Body of pancreas (tissue), 4 donors: ENCODE results near the gene SLC12A4. TPM values are rescaled to one million over a fixed set of nuclear protein-coding genes. Genes with fewer than 3 reads are reported as not detected.
"Not testable (repeated sequence)": the region's sequence is repeated elsewhere in the genome, so short reads cannot be mapped to it uniquely, and the experiment has no call there.

Source experiments
- ATAC-seq: fragments of 150-250 bp; one replicate; pipeline ENCODE4 v1.9.1; 2016
- DNase-seq, 4 donors: peaks; one replicate each; pipeline ENCODE4 v3.0.0-alpha.2; 2019
- H3K27ac ChIP-seq, 4 donors: fragments of 200-600 bp; sonication (generic); 1 replicate in 3 of 4; 2 replicates in 1 of 4; pipeline versions ENCODE4 v1.5.1 to v1.6.1; 2016 to 2019; ENCODE audit warnings: mild to moderate bottlenecking in 1 of 4, mixed read lengths in 1 of 4, moderate library complexity in 1 of 4
- H3K27me3 ChIP-seq, 2 donors: fragments of 200-600 bp; sonication (generic); one replicate each; pipeline ENCODE4 v1.6.0; 2016; ENCODE audit warnings: mild to moderate bottlenecking in 1 of 2
- H3K36me3 ChIP-seq, 2 donors: fragments of 200-600 bp; sonication (generic); replicated peaks in 1 of 2; 2 replicates each; pipeline ENCODE4 v1.5.1; 2016; ENCODE audit warnings: low read depth in 2 of 2; ENCODE audit not compliant: insufficient read depth in 1 of 2
- H3K4me1 ChIP-seq: fragments of 200-600 bp; sonication (generic); one replicate; pipeline ENCODE4 v1.6.0; 2016
- H3K4me3 ChIP-seq, 2 donors: fragments of 200-600 bp; sonication (generic); 1 replicate in 1 of 2; 2 replicates in 1 of 2; pipeline ENCODE4 v1.5.1; 2016 to 2019
- H3K9me3 ChIP-seq, 3 donors: fragments of 200-600 bp; sonication (generic); 1 replicate in 2 of 3; 2 replicates in 1 of 3; pipeline ENCODE4 v1.5.1; 2016
- POLR2A ChIP-seq, 3 donors: fragments of 450-650 bp; IDR thresholded peaks; one replicate each; pipeline ENCODE4 v1.6.1; 2016; ENCODE audit warnings: antibody characterized with exemption in 3 of 3, mild to moderate bottlenecking in 2 of 3
- WGBS, 2 donors: methylation state at CpG; one replicate each; pipeline ENCODE4 v1.1.5; 2017; 5-methylcytosine and 5-hydroxymethylcytosine counted together
- intact Hi-C: fragments of 100-400 bp; cut with DNase I; formaldehyde crosslinking; loops from one replicate; pipeline ENCODE4 v1.15.1; 2023
- total RNA-seq, 2 donors: library from RNA; depleted of rRNA; stranded (reverse); fragments of >200 nt; gene quantifications; one replicate each; pipeline ENCODE4 v1.1.0, GENCODE V29; 2016
- TF ChIP-seq, protein P1 (sequence below), 7 experiments: fragments of 450-650 bp in 4 of 7; fragments of 200-600 bp in 3 of 7; sonication (generic) in 3 of 7; IDR thresholded peaks; one replicate each; pipeline ENCODE4 v1.5.1; 2016 to 2019; ENCODE audit warnings: antibody characterized with exemption in 7 of 7

SLC12A4 gene
- total RNA-seq, 2 donors from 2014 or later = 23.3 to 61.3 TPM

DNA sequence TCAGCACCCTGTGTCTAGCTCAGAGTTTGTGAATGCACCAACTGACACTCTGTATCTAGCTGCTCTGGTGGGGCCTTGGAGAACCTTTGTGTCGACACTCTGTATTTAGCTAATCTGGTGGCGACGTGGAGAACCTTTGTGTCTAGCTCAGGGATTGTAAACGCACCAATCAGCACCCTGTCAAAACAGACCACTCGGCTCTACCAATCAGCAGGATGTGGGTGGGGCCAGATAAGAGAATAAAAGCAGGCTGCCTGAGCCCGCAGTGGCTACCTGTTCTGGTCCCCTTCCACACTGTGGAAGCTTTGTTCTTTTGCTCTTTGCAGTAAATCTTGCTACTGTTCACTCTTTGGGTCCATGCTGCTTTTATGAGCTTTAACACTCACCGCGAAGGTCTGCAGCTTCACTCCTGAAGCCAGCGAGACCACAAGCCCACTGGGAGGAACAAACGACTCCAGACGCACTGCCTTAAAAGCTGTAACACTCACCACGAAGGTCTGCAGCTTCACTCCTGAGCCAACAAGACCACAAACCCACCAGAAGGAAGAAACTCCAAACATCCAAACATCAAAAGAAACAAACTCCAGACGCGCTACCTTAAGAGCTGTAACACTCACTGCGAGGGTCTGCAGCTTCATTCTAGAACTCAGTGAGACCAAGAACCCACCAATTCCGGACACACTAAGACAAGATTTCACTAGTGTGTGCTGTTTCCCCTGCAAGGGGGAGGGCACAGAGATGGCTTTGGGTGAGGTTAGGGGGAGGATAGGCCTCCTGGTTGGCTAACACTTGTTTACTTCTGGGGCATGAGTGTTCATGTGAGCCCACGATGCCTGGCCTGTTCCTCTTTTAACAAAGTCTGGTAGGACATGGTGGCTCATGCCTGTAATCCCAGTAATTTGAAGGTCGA, 30.6 kb upstream of the SLC12A4 start, which contains the start of gene DPEP2:
DPEP2 (minus strand) TSS at position 706 of the 910 bp plus-strand sequence. CDS start 6,272 bp downstream, outside the sequence.
- H3K9me3 ChIP-seq, H3K4me3 ChIP-seq, ATAC-seq, intact Hi-C loops, H3K36me3 ChIP-seq, H3K4me1 ChIP-seq, H3K27me3 ChIP-seq: not testable (repeated sequence)
- H3K27ac ChIP-seq = peak within 1 kb of the TSS in 1 of 4 donors; percentile 54
- TF ChIP-seq POLR2A (IDR thresholded peaks at IDR 0.05) = peak in 1 of 3 donors; percentile 53
- WGBS, 2 donors = 53 to 71% methylated on average over 15 to 18 of the region's 18 CpGs
- peak in 1 of 4 donors; percentile 59 for DNase-seq

DNA sequence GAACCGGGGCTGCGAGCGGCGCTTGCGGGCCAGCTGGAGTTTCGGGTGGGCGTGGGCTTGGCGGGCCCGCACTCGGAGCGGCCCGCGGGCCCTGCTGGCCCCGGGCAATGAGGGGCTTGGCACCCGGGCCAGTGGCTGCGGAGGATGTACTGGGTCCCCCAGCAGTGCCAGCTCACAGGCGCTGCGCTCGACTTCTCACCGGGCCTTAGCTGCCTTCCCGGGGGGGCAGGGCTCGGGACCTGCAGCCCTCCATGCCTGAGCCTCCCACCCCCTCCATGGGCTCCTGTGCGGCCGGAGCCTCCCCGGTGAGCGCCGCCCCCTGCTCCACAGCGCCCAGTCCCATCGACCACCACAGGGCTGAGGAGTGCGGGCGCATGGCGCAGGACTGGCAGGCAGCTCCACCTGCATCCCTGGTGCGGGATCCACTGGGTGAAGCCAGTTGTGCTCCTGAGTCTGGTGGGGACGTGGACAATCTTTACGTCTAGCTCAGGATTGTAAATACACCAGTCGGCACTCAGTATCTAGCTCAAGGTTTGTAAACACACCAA, 29.9 kb upstream of the SLC12A4 start:
- H3K36me3 ChIP-seq, H3K27ac ChIP-seq, H3K4me1 ChIP-seq, H3K27me3 ChIP-seq, DNase-seq, H3K9me3 ChIP-seq, H3K4me3 ChIP-seq, ATAC-seq, intact Hi-C loops: not testable (repeated sequence)
- WGBS, 2 donors = 77 to 100% methylated on average over 1 to 12 of the region's 36 CpGs

DNA sequence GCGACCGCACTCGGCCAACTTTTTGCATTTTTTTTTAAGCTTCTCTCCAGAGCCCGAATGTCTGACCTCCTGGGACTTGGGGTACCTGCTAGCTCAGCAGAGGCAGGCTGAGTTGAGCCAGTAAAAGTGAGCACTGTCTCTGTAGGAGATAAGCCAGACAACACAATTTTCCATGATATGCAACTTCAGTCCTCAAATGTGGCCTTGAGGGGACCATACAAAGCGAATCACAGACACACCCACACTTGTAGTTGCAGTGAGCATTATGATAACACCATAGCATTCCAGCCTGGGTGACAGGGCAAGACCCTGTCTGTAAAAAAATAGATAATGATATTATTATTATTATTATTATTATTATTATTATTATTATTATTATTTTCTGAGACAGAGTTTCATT, 28.2 kb upstream of the SLC12A4 start:
- ATAC-seq (no peak), DNase-seq (no peak)
- H3K9me3 ChIP-seq = no peaks in the 10 kb centered on the region
- no peak for TF ChIP-seq POLR2A (IDR thresholded peaks at IDR 0.05)
- TF ChIP-seq, protein P1, sequence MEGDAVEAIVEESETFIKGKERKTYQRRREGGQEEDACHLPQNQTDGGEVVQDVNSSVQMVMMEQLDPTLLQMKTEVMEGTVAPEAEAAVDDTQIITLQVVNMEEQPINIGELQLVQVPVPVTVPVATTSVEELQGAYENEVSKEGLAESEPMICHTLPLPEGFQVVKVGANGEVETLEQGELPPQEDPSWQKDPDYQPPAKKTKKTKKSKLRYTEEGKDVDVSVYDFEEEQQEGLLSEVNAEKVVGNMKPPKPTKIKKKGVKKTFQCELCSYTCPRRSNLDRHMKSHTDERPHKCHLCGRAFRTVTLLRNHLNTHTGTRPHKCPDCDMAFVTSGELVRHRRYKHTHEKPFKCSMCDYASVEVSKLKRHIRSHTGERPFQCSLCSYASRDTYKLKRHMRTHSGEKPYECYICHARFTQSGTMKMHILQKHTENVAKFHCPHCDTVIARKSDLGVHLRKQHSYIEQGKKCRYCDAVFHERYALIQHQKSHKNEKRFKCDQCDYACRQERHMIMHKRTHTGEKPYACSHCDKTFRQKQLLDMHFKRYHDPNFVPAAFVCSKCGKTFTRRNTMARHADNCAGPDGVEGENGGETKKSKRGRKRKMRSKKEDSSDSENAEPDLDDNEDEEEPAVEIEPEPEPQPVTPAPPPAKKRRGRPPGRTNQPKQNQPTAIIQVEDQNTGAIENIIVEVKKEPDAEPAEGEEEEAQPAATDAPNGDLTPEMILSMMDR (IDR thresholded peaks at IDR 0.05) = no peak
- H3K4me3 ChIP-seq = no peak overlapping the region
- peaks cover 10% of the 10 kb centered on the region for H3K4me1 ChIP-seq
- H3K27ac ChIP-seq = no peak overlapping the region
- intact Hi-C loops = no loop called here
- WGBS, 2 donors = 84 to 85% methylated on average over 5 of the region's 5 CpGs
- H3K27me3 ChIP-seq = no peaks in the 10 kb centered on the region
- no peaks in the 10 kb centered on the region for H3K36me3 ChIP-seq

DNA sequence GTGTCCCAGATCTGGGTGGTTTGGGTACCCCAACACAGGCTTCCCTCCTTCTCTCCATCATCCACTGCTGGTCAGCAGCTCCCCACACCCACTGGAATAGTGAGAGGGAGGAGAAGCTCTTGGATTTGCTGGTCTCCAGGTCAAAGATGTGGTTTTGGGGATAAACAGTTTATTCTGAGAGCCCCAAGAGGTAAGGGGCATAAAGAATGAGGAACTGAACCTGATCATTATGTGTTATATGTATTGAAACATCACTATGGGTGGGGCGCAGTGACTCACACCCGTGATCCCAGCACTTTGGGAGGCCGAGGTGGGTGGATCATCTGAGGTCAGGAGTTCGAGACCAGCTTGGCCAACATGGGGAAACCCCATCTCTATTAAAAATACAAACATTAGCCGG, 27.0 kb upstream of the SLC12A4 start:
- 64 to 88% methylated on average over 5 of the region's 5 CpGs for WGBS, 2 donors
- intact Hi-C loops = no loop called here
- no peak overlapping the region for H3K4me3 ChIP-seq
- no peak overlapping the region for H3K27ac ChIP-seq
- no peaks in the 10 kb centered on the region for H3K9me3 ChIP-seq
- H3K4me1 ChIP-seq = peaks cover 10% of the 10 kb centered on the region
- no peak for DNase-seq
- no peak for TF ChIP-seq POLR2A (IDR thresholded peaks at IDR 0.05)
- TF ChIP-seq, protein P1 (IDR thresholded peaks at IDR 0.05) = no peak
- ATAC-seq = no peak
- no peaks in the 10 kb centered on the region for H3K36me3 ChIP-seq
- no peaks in the 10 kb centered on the region for H3K27me3 ChIP-seq

DNA sequence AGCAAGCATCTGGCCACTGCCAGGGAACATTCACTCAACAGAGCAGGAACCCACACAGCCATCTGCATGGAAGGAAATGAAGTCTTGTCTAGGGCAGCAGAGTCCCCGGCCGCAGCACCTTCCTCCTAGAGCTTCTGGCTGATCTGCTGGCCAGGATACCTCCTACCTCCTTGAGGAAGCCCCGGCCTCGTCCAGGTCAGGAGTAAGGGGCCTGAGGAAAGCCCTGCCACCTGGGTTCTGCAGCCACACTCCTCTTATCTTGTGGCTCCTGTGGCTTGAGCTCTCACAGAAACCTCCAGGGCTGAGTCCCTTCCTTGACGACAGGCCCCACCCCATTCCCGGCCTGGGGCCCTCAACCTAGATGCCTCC, 25.6 kb upstream of the SLC12A4 start:
- ATAC-seq, intact Hi-C loops, DNase-seq: not testable (repeated sequence)

More for the DNA sequence above, 25.6 kb upstream of the SLC12A4 start:
- 52% methylated on average over 6 of the region's 6 CpGs; no CpG with 5 or more reads in 1 of the 2 donors for WGBS, 2 donors
- H3K27ac ChIP-seq = peak overlapping the region in 2 of 4 donors; percentile 14 to 64
- H3K4me1 ChIP-seq = peaks cover 10% of the 10 kb centered on the region
- not testable (repeated sequence) for H3K36me3 ChIP-seq, H3K4me3 ChIP-seq, H3K9me3 ChIP-seq, H3K27me3 ChIP-seq
